ENCODE results near the gene WNT9B.

Gene WNT9B

GRCh38 chr17:46888727-46889126, 37.3 kb downstream of the WNT9B start:
- no peak for TF ChIP-seq POLR2A (IDR thresholded peaks at IDR 0.05; ENCODE audit: low read depth, low read length)
- FAIRE-seq (no peak), DNase-seq (ENCODE audit: insufficient read length, low spot score) (no peak)

GRCh38 chr17:46889519-46889918, 38.1 kb downstream of the WNT9B start:
- DNase-seq (ENCODE audit: insufficient read length, low spot score) = no peak
- no peak for TF ChIP-seq POLR2A (IDR thresholded peaks at IDR 0.05; ENCODE audit: low read depth, low read length)
- no peak for FAIRE-seq

- no peak for FAIRE-seq
- no peak for DNase-seq (ENCODE audit: insufficient read length, low spot score)
- no peak for TF ChIP-seq POLR2A (IDR thresholded peaks at IDR 0.05; ENCODE audit: low read depth, low read length)
These were observed 38.7 kb downstream of the WNT9B start for GRCh38 chr17:46889992-46890564.

- DNase-seq (ENCODE audit: insufficient read length, low spot score) (no peak), FAIRE-seq (no peak)
- no peak for TF ChIP-seq POLR2A (IDR thresholded peaks at IDR 0.05; ENCODE audit: low read depth, low read length)
These were observed 39.3 kb downstream of the WNT9B start for GRCh38 chr17:46890638-46891037.

GRCh38 chr17:46892192-46892703, 40.9 kb downstream of the WNT9B start:
- DNase-seq (ENCODE audit: insufficient read length, low spot score) (no peak), FAIRE-seq (no peak)
- TF ChIP-seq POLR2A (IDR thresholded peaks at IDR 0.05; ENCODE audit: low read depth, low read length) = no peak

GRCh38 chr17:46894024-46894423, 42.6 kb downstream of the WNT9B start:
- TF ChIP-seq POLR2A (IDR thresholded peaks at IDR 0.05; ENCODE audit: low read depth, low read length) = no peak
- DNase-seq (ENCODE audit: insufficient read length, low spot score) = no peak
- no peak for FAIRE-seq

GRCh38 chr17:46894476-46895151, 43.2 kb downstream of the WNT9B start:
- no peak for TF ChIP-seq POLR2A (IDR thresholded peaks at IDR 0.05; ENCODE audit: low read depth, low read length)
- DNase-seq (ENCODE audit: insufficient read length, low spot score) (no peak), FAIRE-seq (no peak)

GRCh38 chr17:46895171-46895570, 43.8 kb downstream of the WNT9B start:
- no peak for TF ChIP-seq POLR2A (IDR thresholded peaks at IDR 0.05; ENCODE audit: low read depth, low read length)
- DNase-seq (ENCODE audit: insufficient read length, low spot score) (no peak), FAIRE-seq (no peak)

GRCh38 chr17:46896991-46897390, 45.6 kb downstream of the WNT9B start:
- no peak for FAIRE-seq
- no peak for TF ChIP-seq POLR2A (IDR thresholded peaks at IDR 0.05; ENCODE audit: low read depth, low read length)
- no peak for DNase-seq (ENCODE audit: insufficient read length, low spot score)

- no peak for TF ChIP-seq POLR2A (IDR thresholded peaks at IDR 0.05; ENCODE audit: low read depth, low read length)
- FAIRE-seq = no peak
These were observed 47.0 kb downstream of the WNT9B start for GRCh38 chr17:46898364-46898763.

GRCh38 chr17:46898860-46899259, 47.5 kb downstream of the WNT9B start:
- no peak for FAIRE-seq
- TF ChIP-seq POLR2A (IDR thresholded peaks at IDR 0.05; ENCODE audit: low read depth, low read length) = no peak

More at GRCh38 chr17:46898364-46898763, 47.0 kb downstream of the WNT9B start:
- DNase-seq (ENCODE audit: insufficient read length, low spot score) = no peak

GRCh38 chr17:46901291-46901690, 49.9 kb downstream of the WNT9B start:
- FAIRE-seq (no peak), DNase-seq (ENCODE audit: insufficient read length, low spot score) (no peak)
- no peak for TF ChIP-seq POLR2A (IDR thresholded peaks at IDR 0.05; ENCODE audit: low read depth, low read length)

More at GRCh38 chr17:46898860-46899259, 47.5 kb downstream of the WNT9B start:
- no peak for DNase-seq (ENCODE audit: insufficient read length, low spot score)

GRCh38 chr17:46903762-46904672, 52.6 kb downstream of the WNT9B start:
- no peak for TF ChIP-seq POLR2A (IDR thresholded peaks at IDR 0.05; ENCODE audit: low read depth, low read length)
- DNase-seq (ENCODE audit: insufficient read length, low spot score) (no peak), FAIRE-seq (no peak)

- no peak for TF ChIP-seq POLR2A (IDR thresholded peaks at IDR 0.05; ENCODE audit: low read depth, low read length)
- DNase-seq (ENCODE audit: insufficient read length, low spot score) (no peak), FAIRE-seq (no peak)
These were observed 56.8 kb downstream of the WNT9B start for GRCh38 chr17:46908068-46908737.
